ENCODE measurements around the gene CDH8. TPM values are rescaled to one million over a fixed set of nuclear protein-coding genes. Genes with fewer than 3 reads are reported as not detected.

CDH8 gene
- total and polyA plus RNA-seq, 2 donors (not counting 3 experiments of a cell fraction or from before 2014, with no cell fraction given) = not detected

GRCh38 chr16:62041401-62041800 is 5.2 kb upstream of the CDH8 start:
- FAIRE-seq = no peak
- no peaks in the 10 kb centered on the region for H3K36me3 ChIP-seq (ENCODE audit: control insufficient read depth in 2 of 2, extremely low read depth in 1 of 2, insufficient read depth in 2 of 2, low read length in 2 of 2)
- no peak overlapping the region for H3K4me2 ChIP-seq (ENCODE audit: insufficient read depth, low read length)
- no peaks in the 10 kb centered on the region for H3K27me3 ChIP-seq (ENCODE audit: control insufficient read depth in 2 of 2, insufficient read depth in 2 of 2, low read length in 2 of 2)
- H3K4me1 ChIP-seq (ENCODE audit: control insufficient read depth, extremely low read depth, insufficient read depth, low read length) = no peaks in the 10 kb centered on the region
- H3K79me2 ChIP-seq (ENCODE audit: control insufficient read depth, insufficient read depth, low read length) = no peaks in the 10 kb centered on the region
- ChIA-PET CTCF (no interaction called here), POLR2A (no interaction called here)
- H3K9ac ChIP-seq (replicated peaks; ENCODE audit: extremely low read depth, insufficient read depth, low read length) = no peak overlapping the region
- no peak for TF ChIP-seq MAX (IDR thresholded peaks at IDR 0.05; ENCODE audit: insufficient read depth, insufficient read length)
- TF ChIP-seq CTCF (IDR thresholded peaks at IDR 0.05; ENCODE audit: extremely low read depth in 1 of 2, insufficient read depth in 1 of 2, low read depth in 1 of 2, low read length in 2 of 2) = no peak
- TF ChIP-seq MYC (IDR thresholded peaks at IDR 0.05; ENCODE audit: low read depth, low read length) = no peak
- no peak for TF ChIP-seq FOS (IDR thresholded peaks at IDR 0.05; ENCODE audit: borderline replicate concordance, insufficient read depth, low read length)
- no peak for TF ChIP-seq GATA2 (IDR thresholded peaks at IDR 0.05; ENCODE audit: insufficient read depth, insufficient read length, low read depth, low read length)
- DNase-seq (ENCODE audit: low read depth, low spot score) = no peak
- H2AFZ ChIP-seq (ENCODE audit: low read depth, low read length) = no peak overlapping the region
- no TSS peak for BruUV-seq (replicated peaks)
- no peaks in the 10 kb centered on the region for H4K20me1 ChIP-seq (replicated peaks; ENCODE audit: control insufficient read depth, extremely low read depth, insufficient read depth, low read length)
- no peak overlapping the region for H3K4me3 ChIP-seq (replicated peaks in 1 of 3; ENCODE audit: insufficient read depth in 1 of 3, low read depth in 1 of 3, low read length in 3 of 3)
- dilution Hi-C loops (cut with MboI; ENCODE audit: extremely low pct_ligation_motif_present, low sequenced_read_pairs) (no loop called here), intact Hi-C loops (cut with micrococcal nuclease) (no loop called here)
- no peaks in the 10 kb centered on the region for H3K9me1 ChIP-seq (replicated peaks; ENCODE audit: control insufficient read depth, extremely low read depth, insufficient read depth, low read length)
- no peak overlapping the region for H3K27ac ChIP-seq (ENCODE audit: insufficient read depth, low read depth, low read length)
- H3K9me3 ChIP-seq (replicated peaks; ENCODE audit: control insufficient read depth, insufficient read depth, low read length) = no peaks in the 10 kb centered on the region

- no peaks in the 10 kb centered on the region for H3K79me2 ChIP-seq (ENCODE audit: control insufficient read depth, insufficient read depth, low read length)
- no peaks in the 10 kb centered on the region for H3K9me3 ChIP-seq (replicated peaks; ENCODE audit: control insufficient read depth, insufficient read depth, low read length)
- no peak overlapping the region for H3K4me3 ChIP-seq (replicated peaks in 1 of 3; ENCODE audit: insufficient read depth in 1 of 3, low read depth in 1 of 3, low read length in 3 of 3)
- no peak overlapping the region for H3K4me2 ChIP-seq (ENCODE audit: insufficient read depth, low read length)
- H3K27ac ChIP-seq (ENCODE audit: insufficient read depth, low read depth, low read length) = no peak overlapping the region
- H3K9ac ChIP-seq (replicated peaks; ENCODE audit: extremely low read depth, insufficient read depth, low read length) = no peak overlapping the region
- no peaks in the 10 kb centered on the region for H4K20me1 ChIP-seq (replicated peaks; ENCODE audit: control insufficient read depth, extremely low read depth, insufficient read depth, low read length)
- BruUV-seq (replicated peaks) = no TSS peak
- H3K27me3 ChIP-seq (ENCODE audit: control insufficient read depth in 2 of 2, insufficient read depth in 2 of 2, low read length in 2 of 2) = peaks cover 2 to 3% of the 10 kb centered on the region in 2 experiments
- DNase-seq (ENCODE audit: low read depth, low spot score) (no peak), FAIRE-seq (no peak)
- H2AFZ ChIP-seq (ENCODE audit: low read depth, low read length) = no peak overlapping the region
- POLR2A ChIA-PET = no interaction called here
- dilution Hi-C loops (cut with MboI; ENCODE audit: extremely low pct_ligation_motif_present, low sequenced_read_pairs) = no loop called here
- no peak for TF ChIP-seq FOS (IDR thresholded peaks at IDR 0.05; ENCODE audit: borderline replicate concordance, insufficient read depth, low read length)
- CTCF ChIA-PET = no interaction called here
- H3K4me1 ChIP-seq (ENCODE audit: control insufficient read depth, extremely low read depth, insufficient read depth, low read length) = no peaks in the 10 kb centered on the region
- intact Hi-C loops (cut with micrococcal nuclease) = no loop called here
- H3K9me1 ChIP-seq (replicated peaks; ENCODE audit: control insufficient read depth, extremely low read depth, insufficient read depth, low read length) = no peaks in the 10 kb centered on the region
- H3K36me3 ChIP-seq (ENCODE audit: control insufficient read depth in 2 of 2, extremely low read depth in 1 of 2, insufficient read depth in 2 of 2, low read length in 2 of 2) = no peaks in the 10 kb centered on the region
Measured at GRCh38 chr16:62038646-62039045, 2.4 kb upstream of the CDH8 start.
